GM18511 (cell line): ENCODE data around the gene PGBD2.
A peak's percentile ranks its signal among the peaks of the same experiment; 100 is the strongest.
"Not testable (repeated sequence)": the region's sequence is repeated elsewhere in the genome, so short reads cannot be mapped to it uniquely, and the experiment has no call there.

Experiments used
- ATAC-seq: cut with Tn5 transposase; IDR thresholded peaks from one replicate; pipeline ENCODE4 v1.9.1; 2021; ENCODE audit warnings: mild to moderate bottlenecking, moderate library complexity; ENCODE audit not compliant: unreplicated experiment

PGBD2 gene

GRCh38 chr1:248886237-248886895 lies 19.7 kb upstream of the PGBD2 start:
- no peak for ATAC-seq

DNA sequence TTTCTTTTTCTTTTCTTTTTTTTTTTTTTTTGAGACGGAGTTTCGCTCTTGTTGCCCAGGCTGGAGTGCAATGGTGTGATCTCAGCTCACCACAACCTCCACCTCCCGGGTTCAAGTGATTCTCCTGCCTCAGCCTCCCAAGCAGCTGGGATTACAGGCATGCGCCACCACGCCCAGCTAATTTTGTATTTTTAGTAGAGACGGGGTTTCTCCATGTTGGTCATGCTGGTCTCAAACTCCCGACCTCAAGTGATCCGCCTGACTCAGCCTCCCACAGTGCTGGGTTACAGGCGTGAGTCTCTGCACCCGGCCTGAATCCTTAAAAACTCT lies 16.2 kb upstream of the PGBD2 start:
- not testable (repeated sequence) for ATAC-seq

DNA sequence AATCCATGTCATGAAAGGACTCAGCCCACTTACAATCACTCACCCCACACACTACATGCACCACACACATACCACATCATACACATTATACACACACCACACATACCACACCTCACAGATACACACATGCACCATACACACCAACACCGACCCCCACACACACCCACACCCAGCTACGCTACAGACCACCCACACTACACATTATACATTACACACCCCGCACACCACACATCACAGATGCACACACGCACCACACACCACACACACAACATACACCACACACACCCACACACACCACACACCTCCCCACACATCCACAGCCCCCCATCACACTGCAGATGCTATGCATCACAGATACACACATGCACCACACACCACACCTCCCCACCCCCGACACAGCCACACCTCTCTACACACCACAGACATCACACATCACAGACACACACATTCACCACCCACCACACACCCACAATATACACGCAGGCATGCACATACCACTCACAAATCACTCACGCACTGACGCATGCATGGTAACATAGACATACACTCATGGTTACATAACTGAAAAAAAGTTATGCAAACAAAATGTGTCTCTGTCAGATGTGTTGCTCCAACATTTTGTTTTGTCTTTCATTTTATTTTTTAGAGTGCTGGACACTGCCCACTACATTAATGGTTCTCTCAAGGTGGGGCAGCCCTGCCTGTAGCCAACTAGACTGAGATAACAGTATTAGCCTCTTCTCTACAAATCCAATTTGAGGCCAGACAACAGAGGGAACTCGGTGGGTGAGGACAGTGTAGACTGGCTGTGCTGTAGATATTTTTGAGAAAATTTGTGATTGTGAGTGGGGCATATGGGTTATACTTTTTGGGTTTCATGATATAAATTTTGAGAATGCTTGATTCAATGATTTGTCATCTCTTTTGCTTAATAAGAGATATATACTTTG lies 15.2 kb upstream of the PGBD2 start:
- no peak for ATAC-seq

DNA sequence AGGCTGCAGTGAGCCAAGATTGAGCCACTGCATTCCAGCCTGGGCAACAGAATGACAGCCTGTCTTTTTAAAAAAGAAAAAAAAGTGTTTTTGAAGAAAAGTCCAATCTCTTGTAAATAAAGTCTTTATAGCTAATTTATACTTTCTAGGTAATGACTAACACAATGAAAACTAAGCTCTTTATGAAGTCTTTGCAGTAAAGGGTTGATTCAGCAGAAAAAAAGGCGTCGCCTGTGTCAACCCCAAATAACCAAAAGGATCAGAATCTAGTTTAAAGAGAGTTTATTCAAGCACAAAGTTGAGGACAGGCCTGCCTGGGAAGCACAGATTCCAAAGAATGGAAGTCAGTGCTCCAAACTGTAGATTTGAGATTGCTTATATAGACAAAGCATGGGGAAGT lies 14.3 kb upstream of the PGBD2 start:
- ATAC-seq = no peak

GRCh38 chr1:248892590-248892989 lies 13.4 kb upstream of the PGBD2 start:
- ATAC-seq = no peak

GRCh38 chr1:248894837-248895236 lies 11.2 kb upstream of the PGBD2 start:
- ATAC-seq = no peak

GRCh38 chr1:248897412-248898337 lies 8.4 kb upstream of the PGBD2 start:
- ATAC-seq = no peak

DNA sequence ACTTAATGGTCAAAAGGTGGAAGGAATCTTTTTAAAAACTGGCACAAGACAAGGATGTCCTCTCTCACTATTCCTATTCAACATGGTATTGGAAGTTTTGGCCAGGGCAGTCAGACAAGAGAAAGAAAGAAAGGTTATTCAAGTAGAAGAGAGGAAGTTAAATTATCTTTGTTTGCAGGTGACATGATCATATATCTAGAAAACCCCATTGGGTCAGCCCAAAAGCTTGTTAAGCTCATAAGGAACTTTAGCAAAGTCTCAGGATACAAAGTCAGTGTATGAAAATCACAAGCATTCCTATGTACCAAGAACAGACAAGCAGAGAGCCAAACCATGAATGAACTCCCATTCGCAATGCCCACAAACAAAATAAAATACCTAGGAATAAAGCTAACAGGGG lies 5.4 kb upstream of the PGBD2 start:
- ATAC-seq = no peak

- no peak for ATAC-seq
Observed at GRCh38 chr1:248901578-248901977, 4.5 kb upstream of the PGBD2 start.

GRCh38 chr1:248904437-248905216 lies 1.4 kb upstream of the PGBD2 start:
- no peak for ATAC-seq

GRCh38 chr1:248905662-248906008 lies 400 bp upstream of the PGBD2 start:
- no peak for ATAC-seq

GRCh38 chr1:248906753-248907661 lies 972 bp downstream of the PGBD2 start:
- peak; percentile 38 for ATAC-seq

DNA sequence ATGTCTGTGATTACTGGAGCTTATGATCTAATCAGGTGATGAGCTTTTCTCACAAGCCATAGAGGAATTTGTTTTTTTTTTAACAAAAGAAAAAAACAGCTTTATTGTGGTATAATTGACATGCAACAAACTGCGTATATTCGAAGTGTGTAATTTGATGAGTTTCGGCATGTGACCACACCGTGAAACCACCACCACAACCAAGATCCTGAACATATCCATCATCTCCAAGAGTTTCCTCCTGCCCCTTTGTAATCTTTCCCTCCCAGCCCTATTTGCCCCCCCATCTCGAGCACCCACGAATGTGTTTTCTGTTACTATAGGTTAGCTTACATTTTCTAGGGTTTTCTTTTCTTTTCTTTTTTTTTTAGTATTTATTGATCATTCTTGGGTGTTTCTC lies 4.7 kb downstream of the PGBD2 start:
- no peak for ATAC-seq

GRCh38 chr1:248913933-248914332 lies 7.9 kb downstream of the PGBD2 start:
- ATAC-seq = no peak

- no peak for ATAC-seq
Observed at GRCh38 chr1:248914796-248915381, 8.9 kb downstream of the PGBD2 start.

GRCh38 chr1:248918131-248918530 lies 12.1 kb downstream of the PGBD2 start:
- no peak for ATAC-seq

GRCh38 chr1:248923352-248924338 lies 17.6 kb downstream of the PGBD2 start:
- ATAC-seq = no peak
